GM12865 (cell line): ENCODE data around the gene CGN.

Experiments
- DNase-seq: peaks from one replicate; pipeline ENCODE4 v3.0.0; 2010; ENCODE audit warnings: low read depth
- H3K4me3 ChIP-seq: 2 replicates; pipeline ENCODE4 v1.5.1; 2011; ENCODE audit warnings: mild to moderate bottlenecking, low read depth, low read length, control low read depth
- TF ChIP-seq, protein P1 (sequence below): IDR thresholded peaks from 2 replicates; pipeline ENCODE4 v1.5.1; 2011; ENCODE audit warnings: low read length, control low read depth, low read depth, inconsistent platforms; ENCODE audit not compliant: insufficient read depth; ENCODE audit errors: missing control alignments

CGN gene

DNA sequence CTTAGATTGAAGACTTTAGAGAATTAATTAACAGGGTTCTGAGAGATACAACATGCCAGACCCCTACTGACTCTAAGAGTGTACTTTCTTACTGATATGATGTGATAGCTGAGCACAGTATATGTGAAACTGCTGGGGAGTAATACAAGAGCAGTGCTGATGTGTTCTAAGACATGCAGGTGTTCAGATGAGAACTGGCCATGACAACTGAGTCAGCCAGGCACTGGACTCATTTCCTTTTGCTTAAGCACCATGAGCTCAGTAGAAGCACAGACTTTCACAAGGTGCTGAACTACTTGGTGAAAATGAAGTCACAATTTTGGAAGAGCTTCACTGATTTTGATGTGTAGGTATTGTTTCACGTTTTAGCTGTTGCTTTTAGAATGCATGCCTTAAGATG is 36.0 kb upstream of the CGN start:
- TF ChIP-seq, protein P1, sequence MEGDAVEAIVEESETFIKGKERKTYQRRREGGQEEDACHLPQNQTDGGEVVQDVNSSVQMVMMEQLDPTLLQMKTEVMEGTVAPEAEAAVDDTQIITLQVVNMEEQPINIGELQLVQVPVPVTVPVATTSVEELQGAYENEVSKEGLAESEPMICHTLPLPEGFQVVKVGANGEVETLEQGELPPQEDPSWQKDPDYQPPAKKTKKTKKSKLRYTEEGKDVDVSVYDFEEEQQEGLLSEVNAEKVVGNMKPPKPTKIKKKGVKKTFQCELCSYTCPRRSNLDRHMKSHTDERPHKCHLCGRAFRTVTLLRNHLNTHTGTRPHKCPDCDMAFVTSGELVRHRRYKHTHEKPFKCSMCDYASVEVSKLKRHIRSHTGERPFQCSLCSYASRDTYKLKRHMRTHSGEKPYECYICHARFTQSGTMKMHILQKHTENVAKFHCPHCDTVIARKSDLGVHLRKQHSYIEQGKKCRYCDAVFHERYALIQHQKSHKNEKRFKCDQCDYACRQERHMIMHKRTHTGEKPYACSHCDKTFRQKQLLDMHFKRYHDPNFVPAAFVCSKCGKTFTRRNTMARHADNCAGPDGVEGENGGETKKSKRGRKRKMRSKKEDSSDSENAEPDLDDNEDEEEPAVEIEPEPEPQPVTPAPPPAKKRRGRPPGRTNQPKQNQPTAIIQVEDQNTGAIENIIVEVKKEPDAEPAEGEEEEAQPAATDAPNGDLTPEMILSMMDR = no peak
- peak; percentile 94 for DNase-seq

DNA sequence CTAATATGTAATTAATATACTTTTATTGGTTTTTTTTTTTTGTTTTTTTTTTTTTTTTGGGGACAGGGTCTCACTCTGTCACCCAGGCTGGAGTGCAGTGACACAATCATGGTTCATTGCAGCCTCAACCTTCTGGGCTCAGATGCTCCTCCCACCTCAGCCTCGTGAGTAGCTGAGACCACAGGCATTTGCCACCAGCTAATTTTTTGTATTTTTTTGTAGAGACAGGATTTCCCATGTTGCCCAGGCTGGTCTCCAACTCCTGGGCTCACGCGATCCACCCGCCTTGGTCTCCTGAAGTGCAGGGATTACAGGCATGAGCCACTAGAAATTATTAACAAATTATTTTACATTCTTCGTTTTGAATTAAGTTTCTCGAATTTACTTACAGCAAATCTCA is 35.1 kb upstream of the CGN start:
- H3K4me3 ChIP-seq = no peak overlapping the region
- peak; percentile 38 for DNase-seq
- TF ChIP-seq, protein P1 = no peak

More for the DNA sequence above, 36.0 kb upstream of the CGN start:
- H3K4me3 ChIP-seq = no peak overlapping the region

GRCh38 chr1:151477066-151477465 is 34.1 kb upstream of the CGN start:
- TF ChIP-seq, protein P1 = no peak
- DNase-seq = no peak
- H3K4me3 ChIP-seq = no peak overlapping the region

DNA sequence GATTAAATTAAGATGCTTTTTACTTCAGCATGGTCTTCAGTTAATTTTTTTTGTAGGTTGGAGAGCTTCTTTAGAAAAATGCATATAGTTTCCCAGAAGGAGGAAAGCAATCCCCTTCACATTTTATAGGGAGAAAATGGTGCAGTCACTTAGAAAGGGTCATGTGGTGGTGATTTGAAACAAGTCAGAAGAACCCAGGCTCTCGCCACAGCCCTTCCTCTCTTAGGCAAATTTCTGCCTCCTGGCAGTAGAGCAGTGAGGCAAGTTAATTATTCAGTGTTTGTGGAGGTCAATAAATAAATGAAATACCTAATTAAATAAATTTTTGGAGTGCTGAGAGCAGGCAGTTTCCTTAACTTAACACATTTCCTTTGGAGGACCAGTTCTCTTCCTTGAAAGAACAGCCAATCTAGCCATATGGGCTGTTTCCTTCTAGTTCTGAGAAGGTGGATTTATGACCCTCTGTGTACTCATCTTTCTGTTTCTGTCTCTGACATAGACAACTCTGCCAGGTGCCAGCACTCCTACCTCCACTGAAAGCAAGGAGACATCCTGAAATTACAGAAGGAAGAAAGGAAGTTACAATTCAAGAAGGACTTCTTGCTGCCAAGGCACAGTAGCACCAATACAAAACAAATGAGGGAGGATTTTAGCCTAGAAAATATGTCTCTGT is 32.9 kb upstream of the CGN start:
- TF ChIP-seq, protein P1 = no peak
- H3K4me3 ChIP-seq = no peak overlapping the region
- DNase-seq = peak; percentile 54

GRCh38 chr1:151478923-151479322 is 32.3 kb upstream of the CGN start:
- no peak for DNase-seq
- H3K4me3 ChIP-seq = no peak overlapping the region
- TF ChIP-seq, protein P1 = no peak

DNA sequence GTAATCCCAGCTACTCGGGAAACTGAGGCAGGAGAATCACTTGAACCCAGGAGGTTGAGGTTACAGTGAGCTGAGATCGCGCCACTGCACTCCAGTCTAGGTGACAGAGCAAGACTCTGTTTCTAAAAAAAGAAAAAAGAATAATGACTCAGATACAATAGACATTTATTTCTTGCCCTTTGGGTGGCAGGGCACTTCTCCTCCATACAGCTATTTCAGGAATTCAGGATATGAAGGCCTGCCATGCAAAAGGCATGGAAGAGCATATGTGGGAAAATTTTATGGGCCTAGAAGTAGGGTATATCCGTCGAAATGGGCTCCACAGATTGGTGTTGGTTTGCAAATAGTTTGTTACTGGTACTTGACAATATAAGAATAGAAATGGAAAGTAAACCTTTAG is 31.7 kb upstream of the CGN start:
- DNase-seq = no peak
- TF ChIP-seq, protein P1 = no peak
- no peak overlapping the region for H3K4me3 ChIP-seq

DNA sequence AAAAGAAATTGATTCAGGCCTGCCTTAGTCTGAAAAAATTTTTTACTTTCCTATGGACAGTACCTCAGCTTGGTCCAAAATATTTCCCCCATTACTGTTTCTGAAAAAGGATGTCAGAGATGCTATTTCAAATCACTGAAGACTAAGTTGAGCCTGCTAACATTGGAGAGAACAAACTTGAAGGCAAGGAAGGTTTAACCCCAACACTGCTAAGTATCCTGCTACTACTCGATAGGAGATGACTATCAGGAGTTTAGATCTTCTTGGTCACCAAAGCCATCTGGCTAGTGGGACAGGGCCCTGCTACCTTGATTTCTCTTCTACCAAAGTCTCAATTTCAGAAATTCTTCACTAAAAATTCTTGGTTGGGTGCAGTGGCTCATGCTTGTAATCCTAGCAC is 29.2 kb upstream of the CGN start:
- no peak overlapping the region for H3K4me3 ChIP-seq
- TF ChIP-seq, protein P1 = no peak
- no peak for DNase-seq
